ENCODE data around the gene MIDN. TPM values are rescaled to one million over a fixed set of nuclear protein-coding genes. Genes with fewer than 3 reads are reported as not detected.

The MIDN gene
- total and polyA plus RNA-seq, 2 donors (not counting 3 experiments of a cell fraction or from before 2014, with no cell fraction given): 20.0 to 85.9 TPM

DNA sequence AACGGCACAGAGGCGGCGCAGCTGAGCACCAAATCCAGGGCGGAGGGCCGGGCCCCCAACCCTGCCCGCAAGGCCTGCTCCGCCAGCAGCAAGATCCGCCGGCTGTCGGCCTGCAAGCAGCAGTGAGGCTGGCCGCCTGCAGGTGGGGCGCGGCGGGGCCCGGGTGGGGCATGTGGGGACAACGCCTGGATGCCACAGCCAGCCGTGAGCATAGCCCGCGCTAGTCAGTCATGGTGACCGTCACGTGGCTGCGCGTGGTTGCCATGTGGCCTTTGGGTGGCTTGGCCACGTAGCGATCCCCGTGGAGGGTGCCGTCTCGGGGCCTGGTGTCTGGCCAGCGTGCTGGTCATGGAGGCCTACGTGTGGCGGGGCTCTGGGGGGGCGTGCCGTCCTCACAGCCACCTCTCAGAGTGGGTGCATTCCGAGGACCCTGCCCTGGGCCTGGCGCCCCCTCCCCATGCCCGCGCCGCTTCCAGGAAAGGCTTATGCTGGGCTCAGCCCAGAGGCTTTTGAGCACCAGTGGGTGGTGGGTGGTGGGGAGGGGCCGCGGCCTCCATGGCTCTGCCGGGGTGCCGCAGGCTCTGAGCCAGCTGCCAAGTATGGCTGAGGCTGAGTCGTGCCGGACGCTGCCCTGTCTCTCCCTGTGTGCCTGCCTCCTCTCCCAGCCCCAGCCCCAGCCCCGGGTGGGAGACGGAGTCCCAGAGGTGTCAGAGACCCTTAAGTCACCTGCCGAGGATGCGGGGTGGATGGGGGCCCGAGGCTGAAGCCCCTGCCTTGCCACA is 21.7 kb upstream of the MIDN start:
- H4K20me1 ChIP-seq (replicated peaks; ENCODE audit: control insufficient read depth, extremely low read depth, insufficient read depth, low read length): no peaks in the 10 kb centered on the region
- no peak for DNase-seq (ENCODE audit: low read depth, low spot score)
- no TSS peak for BruUV-seq (replicated peaks)
- H3K9me1 ChIP-seq (replicated peaks; ENCODE audit: control insufficient read depth, extremely low read depth, insufficient read depth, low read length): no peaks in the 10 kb centered on the region
- H3K4me3 ChIP-seq (replicated peaks in 1 of 3; ENCODE audit: insufficient read depth in 1 of 3, low read depth in 1 of 3, low read length in 3 of 3): no peak overlapping the region
- no peak for TF ChIP-seq GATA2 (IDR thresholded peaks at IDR 0.05; ENCODE audit: insufficient read depth, insufficient read length, low read depth, low read length)
- TF ChIP-seq POLR2AphosphoS5 (IDR thresholded peaks at IDR 0.05; ENCODE audit: insufficient read depth, low read depth, low read length): no peak
- no peak for TF ChIP-seq EZH2 (IDR thresholded peaks at IDR 0.05; ENCODE audit: borderline replicate concordance, low read depth, low read length, severe bottlenecking)
- TF ChIP-seq, protein P1, sequence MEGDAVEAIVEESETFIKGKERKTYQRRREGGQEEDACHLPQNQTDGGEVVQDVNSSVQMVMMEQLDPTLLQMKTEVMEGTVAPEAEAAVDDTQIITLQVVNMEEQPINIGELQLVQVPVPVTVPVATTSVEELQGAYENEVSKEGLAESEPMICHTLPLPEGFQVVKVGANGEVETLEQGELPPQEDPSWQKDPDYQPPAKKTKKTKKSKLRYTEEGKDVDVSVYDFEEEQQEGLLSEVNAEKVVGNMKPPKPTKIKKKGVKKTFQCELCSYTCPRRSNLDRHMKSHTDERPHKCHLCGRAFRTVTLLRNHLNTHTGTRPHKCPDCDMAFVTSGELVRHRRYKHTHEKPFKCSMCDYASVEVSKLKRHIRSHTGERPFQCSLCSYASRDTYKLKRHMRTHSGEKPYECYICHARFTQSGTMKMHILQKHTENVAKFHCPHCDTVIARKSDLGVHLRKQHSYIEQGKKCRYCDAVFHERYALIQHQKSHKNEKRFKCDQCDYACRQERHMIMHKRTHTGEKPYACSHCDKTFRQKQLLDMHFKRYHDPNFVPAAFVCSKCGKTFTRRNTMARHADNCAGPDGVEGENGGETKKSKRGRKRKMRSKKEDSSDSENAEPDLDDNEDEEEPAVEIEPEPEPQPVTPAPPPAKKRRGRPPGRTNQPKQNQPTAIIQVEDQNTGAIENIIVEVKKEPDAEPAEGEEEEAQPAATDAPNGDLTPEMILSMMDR (IDR thresholded peaks at IDR 0.05; ENCODE audit: extremely low read depth in 1 of 2, insufficient read depth in 1 of 2, low read depth in 1 of 2, low read length in 2 of 2): no peak
- TF ChIP-seq MYC (IDR thresholded peaks at IDR 0.05; ENCODE audit: low read depth, low read length): no peak
- TF ChIP-seq POLR2A (IDR thresholded peaks at IDR 0.05; ENCODE audit: low read depth, low read length): no peak
- no peak for TF ChIP-seq FOS (IDR thresholded peaks at IDR 0.05; ENCODE audit: borderline replicate concordance, insufficient read depth, low read length)
- TF ChIP-seq JUN (IDR thresholded peaks at IDR 0.05; ENCODE audit: borderline replicate concordance, insufficient read depth, insufficient read length, low read depth): no peak
- TF ChIP-seq, protein P2, sequence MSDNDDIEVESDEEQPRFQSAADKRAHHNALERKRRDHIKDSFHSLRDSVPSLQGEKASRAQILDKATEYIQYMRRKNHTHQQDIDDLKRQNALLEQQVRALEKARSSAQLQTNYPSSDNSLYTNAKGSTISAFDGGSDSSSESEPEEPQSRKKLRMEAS (IDR thresholded peaks at IDR 0.05; ENCODE audit: insufficient read depth, insufficient read length): no peak
- H3K27me3 ChIP-seq (ENCODE audit: control insufficient read depth in 2 of 2, insufficient read depth in 2 of 2, low read length in 2 of 2): no peaks in the 10 kb centered on the region
- POLR2A ChIA-PET: no interaction called here
- no peak overlapping the region for H3K27ac ChIP-seq (ENCODE audit: insufficient read depth, low read depth, low read length)
- H3K4me1 ChIP-seq (ENCODE audit: control insufficient read depth, extremely low read depth, insufficient read depth, low read length): no peaks in the 10 kb centered on the region
- peaks cover 5 to 16% of the 10 kb centered on the region in 2 experiments for H3K36me3 ChIP-seq (ENCODE audit: control insufficient read depth in 2 of 2, extremely low read depth in 1 of 2, insufficient read depth in 2 of 2, low read length in 2 of 2)
- H3K9me3 ChIP-seq (replicated peaks; ENCODE audit: control insufficient read depth, insufficient read depth, low read length): no peaks in the 10 kb centered on the region
- intact Hi-C loops (cut with micrococcal nuclease) (no loop called here), dilution Hi-C loops (cut with MboI; ENCODE audit: extremely low pct_ligation_motif_present, low sequenced_read_pairs) (no loop called here)
- FAIRE-seq: no peak
- H3K4me2 ChIP-seq (ENCODE audit: insufficient read depth, low read length): no peak overlapping the region
- H3K9ac ChIP-seq (replicated peaks; ENCODE audit: extremely low read depth, insufficient read depth, low read length): no peak overlapping the region
- CTCF ChIA-PET: no interaction called here
- no peak overlapping the region for H2AFZ ChIP-seq (ENCODE audit: low read depth, low read length)
- no peaks in the 10 kb centered on the region for H3K79me2 ChIP-seq (ENCODE audit: control insufficient read depth, insufficient read depth, low read length)

Measured in endothelial cell of umbilical vein (primary cell).